ENCODE results near the gene TOB2.

GRCh38 chr22:41446057-41446501, 522 bp downstream of the TOB2 start:
- TF ChIP-seq POLR2A (IDR thresholded peaks at IDR 0.05; ENCODE audit: low read depth, low read length) (no peak), POLR2AphosphoS5 (IDR thresholded peaks at IDR 0.05; ENCODE audit: low read depth, low read length) (no peak), TAF1 (IDR thresholded peaks at IDR 0.05; ENCODE audit: borderline replicate concordance, low read depth, low read length) (no peak)
